HCT116 (cell line): ENCODE measurements around the gene NCOA1.

Source experiments
- CTCF ChIP-seq, 3 experiments: fragments of 200-600 bp in 1 of 3; sonication (generic) in 1 of 3; IDR thresholded peaks in 2 of 3; conservative IDR thresholded peaks in 1 of 3; 2 replicates each; pipeline ENCODE4 v1.5.1; 2012 to 2017; ENCODE audit warnings: low read depth in 2 of 3, low read length in 2 of 3, antibody characterized with exemption in 1 of 3, borderline replicate concordance in 1 of 3, control low read depth in 1 of 3, mild to moderate bottlenecking in 1 of 3, mixed read lengths in 1 of 3, mixed run types in 1 of 3, moderate library complexity in 1 of 3; ENCODE audit not compliant: insufficient read depth in 1 of 3
- ELF1 ChIP-seq: IDR thresholded peaks from 2 replicates; pipeline ENCODE4 v1.6.1; 2012; ENCODE audit warnings: low read depth, borderline replicate concordance
- EZH2 ChIP-seq: fragments of 200-600 bp; sonication (generic); IDR thresholded peaks from 2 replicates; pipeline ENCODE4 v1.6.1; 2017; ENCODE audit warnings: antibody characterized with exemption, mixed run types
- EZH2phosphoT487 ChIP-seq: fragments of 200-600 bp; IDR thresholded peaks from 2 replicates; pipeline ENCODE4 v1.6.1; 2018; ENCODE audit warnings: antibody characterized with exemption, borderline replicate concordance
- POLR2AphosphoS5 ChIP-seq: IDR thresholded peaks from 2 replicates; pipeline ENCODE4 v1.6.1; 2011; ENCODE audit warnings: mild to moderate bottlenecking, low read depth, low read length, moderate library complexity
- RAD21 ChIP-seq: IDR thresholded peaks from 2 replicates; pipeline ENCODE4 v1.6.1; 2012; ENCODE audit warnings: low read depth, mild to moderate bottlenecking
- YY1 ChIP-seq: IDR thresholded peaks from 2 replicates; pipeline ENCODE4 v1.6.1; 2011; ENCODE audit warnings: low read length, low read depth, moderate library complexity, mild to moderate bottlenecking; ENCODE audit not compliant: insufficient replicate concordance; ENCODE audit errors: extremely low read depth
- ZFX ChIP-seq: fragments of 450-650 bp; IDR thresholded peaks from 2 replicates; pipeline ENCODE4 v1.6.1; 2017

GRCh38 chr2:24463271-24463670 is 27.8 kb upstream of the NCOA1 start:
- no peak for TF ChIP-seq EZH2phosphoT487
- TF ChIP-seq POLR2AphosphoS5 = no peak
- no peak for TF ChIP-seq CTCF (IDR thresholded peaks at IDR 0.05 in 2 of 3, conservative IDR thresholded peaks at IDR 0.05 in 1 of 3; ENCODE audit: borderline replicate concordance in 1 of 3, insufficient read depth in 1 of 3, low read depth in 2 of 3, low read length in 2 of 3)
- no peak for TF ChIP-seq ELF1
- no peak for TF ChIP-seq RAD21
- TF ChIP-seq ZFX = no peak
- TF ChIP-seq EZH2 = no peak
- no peak for TF ChIP-seq YY1
